Transverse colon (tissue), 3 donors: Measurements from ENCODE around the gene USP5.

Source experiments
- CTCF ChIP-seq, 5 experiments: fragments of 200-600 bp in 3 of 5; fragments of 450-650 bp in 2 of 5; sonication (generic) in 3 of 5; IDR thresholded peaks; 1 replicate in 2 of 5; 2 replicates in 3 of 5; pipeline ENCODE4 v1.5.1; 2016 to 2017; ENCODE audit warnings: antibody characterized with exemption in 5 of 5, inconsistent platforms in 3 of 5, mild to moderate bottlenecking in 2 of 5, moderate library complexity in 1 of 5
- EP300 ChIP-seq: sonication (generic); formaldehyde crosslinking; IDR thresholded peaks from one replicate; pipeline ENCODE4 v1.6.1; 2017; ENCODE audit warnings: antibody characterized with exemption, low read depth

- TF ChIP-seq EP300 (no peak), CTCF (IDR thresholded peaks at IDR 0.05) (peak in 1 of 5 experiments; percentile 2)
Measured at GRCh38 chr12:6873094-6874014, 21.4 kb downstream of the USP5 start, which contains the start of gene SPSB2.
